DMS53 (cell line): Measurements from ENCODE around the gene SLC6A7.

ENCODE experiments used
- DNase-seq: peaks from one replicate; lab custom pipeline; 2025; lab: John Stamatoyannopoulos, UW

Gene SLC6A7

GRCh38 chr5:150189728-150190502 is at the start of gene SLC6A7:
Gene SLC6A7 (plus strand): TSS chr5:150190062. CDS start chr5:150190328, 266 bp downstream.
- DNase-seq = no peak

GRCh38 chr5:150140830-150141229 is 49.0 kb upstream of the SLC6A7 start:
- DNase-seq = no peak

GRCh38 chr5:150141544-150142184 is 48.2 kb upstream of the SLC6A7 start:
- DNase-seq = no peak

GRCh38 chr5:150142185-150142958 is 47.5 kb upstream of the SLC6A7 start:
- DNase-seq = no peak

GRCh38 chr5:150142959-150143349 is 46.9 kb upstream of the SLC6A7 start:
- peak; percentile 53 for DNase-seq

- DNase-seq = peak; percentile 24
Observed at GRCh38 chr5:150143350-150144245, 46.3 kb upstream of the SLC6A7 start.

- DNase-seq = no peak
Observed at GRCh38 chr5:150144246-150144801, 45.5 kb upstream of the SLC6A7 start.

GRCh38 chr5:150144879-150145278 is 45.0 kb upstream of the SLC6A7 start:
- DNase-seq = no peak

- no peak for DNase-seq
Observed at GRCh38 chr5:150146235-150146634, 43.6 kb upstream of the SLC6A7 start.

- DNase-seq = no peak
Observed at GRCh38 chr5:150146862-150147601, 42.8 kb upstream of the SLC6A7 start.

- DNase-seq = no peak
Observed at GRCh38 chr5:150147670-150148069, 42.2 kb upstream of the SLC6A7 start.

- no peak for DNase-seq
Observed at GRCh38 chr5:150148117-150148927, 41.5 kb upstream of the SLC6A7 start.

GRCh38 chr5:150149618-150150017 is 40.2 kb upstream of the SLC6A7 start:
- no peak for DNase-seq

GRCh38 chr5:150152636-150153462 is 37.0 kb upstream of the SLC6A7 start:
- no peak for DNase-seq

- no peak for DNase-seq
Observed at GRCh38 chr5:150153483-150153882, 36.4 kb upstream of the SLC6A7 start.

GRCh38 chr5:150153957-150154617 is 35.8 kb upstream of the SLC6A7 start:
- peak; percentile 20 for DNase-seq

- no peak for DNase-seq
Observed at GRCh38 chr5:150154618-150155128, 35.2 kb upstream of the SLC6A7 start.
